HCT116 (cell line): Measurements from ENCODE around the gene PBX1. TPM values are rescaled to one million over a fixed set of nuclear protein-coding genes. Genes with fewer than 3 reads are reported as not detected.
A peak's percentile ranks its signal among the peaks of the same experiment; 100 is the strongest.

Experiments
- ATAC-seq: fragments of 200-7000 bp; cut with Tn5 transposase; 2 replicates; pipeline ENCODE4 v1.9.1; 2020; ENCODE audit warnings: mild to moderate bottlenecking, moderate library complexity
- BruUV-seq: library from RNA; stranded (reverse); fragments of 400-500 nt; replicated peaks from 2 replicates; lab custom pipeline; 2021; lab: Mats Ljungman, UMichigan
- CTCF ChIA-PET: fragments of 300-600 bp; sonication (Branson Sonifier 250); formaldehyde crosslinking; loops from one replicate; lab custom pipeline; 2021; ENCODE audit warnings: antibody characterized with exemption; lab: Charles Lee
- POLR2A ChIA-PET: fragments of 300-600, 350-600 bp; sonication (Branson Sonifier 250); formaldehyde crosslinking; loops from one replicate; lab custom pipeline; 2021; ENCODE audit warnings: antibody characterized with exemption; lab: Charles Lee
- RAD21 ChIA-PET, 2 experiments: fragments of 300-600 bp; sonication (Branson Sonifier 250); formaldehyde crosslinking; loops; one replicate each; lab custom pipeline; 2023; ENCODE audit warnings: low total read pairs in 2 of 2; ENCODE audit not compliant: uncharacterized antibody in 2 of 2, unreplicated experiment in 2 of 2, low non-redundant PET in 1 of 2; lab: Charles Lee
- DNase-seq: peaks from one replicate; pipeline ENCODE4 v3.0.0-alpha.2; 2010; ENCODE audit warnings: low read depth, low spot score
- H2AFZ ChIP-seq: fragments of 200-600 bp; shearing (Covaris generic), sonication (generic); 2 replicates; pipeline ENCODE4 v1.6.1; 2017; ENCODE audit warnings: low read depth, mixed run types, mixed read lengths, antibody characterized with exemption, low read length; ENCODE audit not compliant: poor library complexity, severe bottlenecking
- H3K27ac ChIP-seq: 2 replicates; pipeline ENCODE4 v1.5.1; 2012; ENCODE audit warnings: low read depth, low read length
- H3K27me3 ChIP-seq: fragments of 200-600 bp; sonication (generic); 2 replicates; pipeline ENCODE4 v1.6.1; 2016; ENCODE audit warnings: mixed run types, low read length, mixed read lengths; ENCODE audit not compliant: insufficient read depth
- H3K36me3 ChIP-seq, 2 experiments: fragments of 200-500 bp in 1 of 2; fragments of 200-600 bp in 1 of 2; sonication (Bioruptor generic) in 1 of 2; sonication (generic) in 1 of 2; 2 replicates each; pipeline versions ENCODE4 v1.5.1 to v1.6.1; 2014 to 2016; ENCODE audit warnings: low read length in 2 of 2, inconsistent platforms in 1 of 2, mixed read lengths in 1 of 2, mixed run types in 1 of 2; ENCODE audit not compliant: insufficient read depth in 2 of 2, control insufficient read depth in 1 of 2
- H3K4me1 ChIP-seq, 2 experiments: fragments of 200-600 bp in 1 of 2; sonication (generic) in 1 of 2; 2 replicates each; pipeline versions ENCODE4 v1.5.1 to v1.6.1; 2012 to 2017; ENCODE audit warnings: low read length in 2 of 2, inconsistent platforms in 1 of 2, mild to moderate bottlenecking in 1 of 2, mixed read lengths in 1 of 2, mixed run types in 1 of 2, moderate library complexity in 1 of 2; ENCODE audit not compliant: insufficient read depth in 2 of 2, control insufficient read depth in 1 of 2
- H3K4me2 ChIP-seq: fragments of 200-600 bp; sonication (generic); 2 replicates; pipeline ENCODE4 v1.6.1; 2017; ENCODE audit warnings: mixed run types, low read length, mixed read lengths
- H3K4me3 ChIP-seq, 2 experiments: fragments of 200-600 bp in 1 of 2; sonication (generic) in 1 of 2; replicated peaks in 1 of 2; 2 replicates each; pipeline ENCODE4 v1.5.1; 2011 to 2016; ENCODE audit warnings: low read length in 2 of 2, control low read depth in 1 of 2, low read depth in 1 of 2, mild to moderate bottlenecking in 1 of 2, mixed read lengths in 1 of 2, mixed run types in 1 of 2
- H3K79me2 ChIP-seq: fragments of 200-600 bp; sonication (generic); 2 replicates; pipeline ENCODE4 v1.6.1; 2017; ENCODE audit warnings: mild to moderate bottlenecking, mixed run types, low read length, moderate library complexity, mixed read lengths; ENCODE audit not compliant: insufficient read depth
- H3K9ac ChIP-seq: fragments of 200-600 bp; sonication (generic); 2 replicates; pipeline ENCODE4 v1.6.1; 2016; ENCODE audit warnings: low read length, mixed read lengths
- H3K9me2 ChIP-seq: fragments of 200-600 bp; sonication (generic), shearing (Covaris generic); 2 replicates; pipeline ENCODE4 v1.6.1; 2017; ENCODE audit warnings: mixed run types, mild to moderate bottlenecking, moderate library complexity; ENCODE audit not compliant: insufficient read depth
- H3K9me3 ChIP-seq, 2 experiments: fragments of 200-500 bp in 1 of 2; fragments of 200-600 bp in 1 of 2; sonication (Bioruptor generic) in 1 of 2; sonication (generic) in 1 of 2; 2 replicates each; pipeline ENCODE4 v1.6.1; 2014 to 2017; ENCODE audit warnings: low read length in 2 of 2, mixed read lengths in 2 of 2, inconsistent platforms in 1 of 2, low read depth in 1 of 2, mild to moderate bottlenecking in 1 of 2, mixed run types in 1 of 2, moderate library complexity in 1 of 2; ENCODE audit not compliant: control insufficient read depth in 1 of 2, insufficient read depth in 1 of 2
- H4K20me1 ChIP-seq: fragments of 200-600 bp; sonication (generic), shearing (Covaris generic); 2 replicates; pipeline ENCODE4 v1.6.1; 2017; ENCODE audit warnings: mixed run types, mild to moderate bottlenecking, moderate library complexity; ENCODE audit not compliant: insufficient read depth
- ATF3 ChIP-seq: IDR thresholded peaks from 2 replicates; pipeline ENCODE4 v1.6.1; 2012
- FOSL1 ChIP-seq: IDR thresholded peaks from 2 replicates; pipeline ENCODE4 v1.6.1; 2012; ENCODE audit warnings: low read depth
- MAX ChIP-seq: IDR thresholded peaks from 2 replicates; pipeline ENCODE4 v1.6.1; 2012
- SIN3A ChIP-seq: IDR thresholded peaks from 2 replicates; pipeline ENCODE4 v1.6.1; 2012; ENCODE audit warnings: low read depth
- YY1 ChIP-seq: IDR thresholded peaks from 2 replicates; pipeline ENCODE4 v1.6.1; 2011; ENCODE audit warnings: low read length, low read depth, moderate library complexity, mild to moderate bottlenecking; ENCODE audit not compliant: insufficient replicate concordance; ENCODE audit errors: extremely low read depth
- ZNF274 ChIP-seq: fragments of 200-500 bp; sonication (Bioruptor generic); IDR thresholded peaks from 2 replicates; pipeline ENCODE4 v1.6.1; 2014; ENCODE audit warnings: mild to moderate bottlenecking, low read depth, low read length, inconsistent platforms
- intact Hi-C: fragments of 100-400 bp; cut with micrococcal nuclease; formaldehyde crosslinking; loops from 2 replicates; pipeline ENCODE4 v1.10.0; 2022
- total RNA-seq: library from RNA; stranded (reverse); gene quantifications from one replicate; pipeline ENCODE4 v1.2.1, GENCODE V29; 2021; ENCODE audit not compliant: unreplicated experiment

Gene PBX1
- total RNA-seq, 1 experiment from 2014 or later: 29.6 TPM

DNA sequence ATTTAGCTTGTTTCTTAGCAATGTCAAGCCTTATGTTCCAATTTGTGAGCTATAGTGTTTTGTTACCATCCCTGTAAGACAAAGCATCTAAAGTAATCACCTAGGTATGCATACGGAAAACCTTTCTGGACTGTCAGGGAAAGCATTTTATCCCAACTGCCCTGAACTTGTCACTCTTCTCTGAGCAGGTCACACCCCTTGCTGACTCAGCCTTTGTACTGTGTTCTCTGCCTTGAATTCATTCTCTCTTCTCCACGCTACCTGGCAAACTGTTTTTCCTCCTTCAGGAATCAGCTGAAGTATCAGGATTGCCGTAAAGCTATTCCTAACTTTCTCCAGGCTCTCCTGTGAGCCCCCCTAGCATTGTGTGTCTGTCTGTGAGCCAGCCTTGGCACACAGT lies 54.2 kb downstream of the PBX1 start (continued):
- TF ChIP-seq MAX: peak; percentile 29; the same call in 1 of the 2 replicates

- TF ChIP-seq ATF3 (no peak), ZNF274 (no peak), YY1 (no peak), SIN3A (no peak), FOSL1 (no peak)
These were observed 55.3 kb downstream of the PBX1 start for GRCh38 chr1:164614316-164614715.

More at GRCh38 chr1:164614316-164614715, 55.3 kb downstream of the PBX1 start:
- no peak overlapping the region for H3K4me2 ChIP-seq
- no peaks in the 10 kb centered on the region for H4K20me1 ChIP-seq
- H3K9me3 ChIP-seq: no peaks in the 10 kb centered on the region
- peaks cover 38 to 44% of the 10 kb centered on the region in 2 experiments for H3K4me1 ChIP-seq
- no peak overlapping the region for H2AFZ ChIP-seq
- no peaks in the 10 kb centered on the region for H3K79me2 ChIP-seq
- no peaks in the 10 kb centered on the region for H3K36me3 ChIP-seq
- intact Hi-C loops: no loop called here
- BruUV-seq: no TSS peak
- H3K4me3 ChIP-seq: no peak overlapping the region
- ChIA-PET POLR2A (no interaction called here), RAD21 (no interaction called here), CTCF (interaction anchor here (0.8 kb wide), 1 partner anchor 56 kb away, joined by 3 read pairs; the partner anchor contains the start of gene PBX1)
- no peak overlapping the region for H3K9ac ChIP-seq
- no peaks in the 10 kb centered on the region for H3K27me3 ChIP-seq
- H3K9me2 ChIP-seq: no peaks in the 10 kb centered on the region
- ATAC-seq (no peak), DNase-seq (no peak)
- H3K27ac ChIP-seq: no peak overlapping the region
